NCI-H2171 treated with DMSO at 0.1 percent for 48 hours (cell line): ENCODE results near the gene TMEM63A.

ENCODE experiments used
- DNase-seq: peaks from one replicate; lab custom pipeline; 2025; lab: John Stamatoyannopoulos, UW

The TMEM63A gene

GRCh38 chr1:225886159-225887029 lies 4.2 kb upstream of the TMEM63A start:
- DNase-seq = no peak

DNA sequence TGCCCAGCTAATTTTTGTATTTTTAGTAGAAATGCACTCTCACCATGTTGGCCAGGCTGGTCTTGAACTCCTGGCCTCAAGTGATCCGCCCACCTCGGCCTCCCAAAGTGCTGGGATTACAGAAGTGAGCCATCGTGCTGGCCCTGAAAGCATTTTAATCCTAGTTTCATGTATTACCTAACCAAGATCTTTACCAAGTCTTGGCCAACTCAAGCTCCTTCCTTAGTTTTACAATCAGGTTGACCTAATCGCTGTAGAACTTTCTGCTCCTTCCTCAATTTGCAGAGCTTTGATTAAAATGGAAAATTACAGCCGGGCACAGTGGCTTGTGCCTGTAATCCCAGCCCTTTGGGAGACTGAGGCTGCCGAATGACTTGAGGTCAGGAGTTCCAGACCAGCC lies 3.2 kb upstream of the TMEM63A start:
- no peak for DNase-seq

DNA sequence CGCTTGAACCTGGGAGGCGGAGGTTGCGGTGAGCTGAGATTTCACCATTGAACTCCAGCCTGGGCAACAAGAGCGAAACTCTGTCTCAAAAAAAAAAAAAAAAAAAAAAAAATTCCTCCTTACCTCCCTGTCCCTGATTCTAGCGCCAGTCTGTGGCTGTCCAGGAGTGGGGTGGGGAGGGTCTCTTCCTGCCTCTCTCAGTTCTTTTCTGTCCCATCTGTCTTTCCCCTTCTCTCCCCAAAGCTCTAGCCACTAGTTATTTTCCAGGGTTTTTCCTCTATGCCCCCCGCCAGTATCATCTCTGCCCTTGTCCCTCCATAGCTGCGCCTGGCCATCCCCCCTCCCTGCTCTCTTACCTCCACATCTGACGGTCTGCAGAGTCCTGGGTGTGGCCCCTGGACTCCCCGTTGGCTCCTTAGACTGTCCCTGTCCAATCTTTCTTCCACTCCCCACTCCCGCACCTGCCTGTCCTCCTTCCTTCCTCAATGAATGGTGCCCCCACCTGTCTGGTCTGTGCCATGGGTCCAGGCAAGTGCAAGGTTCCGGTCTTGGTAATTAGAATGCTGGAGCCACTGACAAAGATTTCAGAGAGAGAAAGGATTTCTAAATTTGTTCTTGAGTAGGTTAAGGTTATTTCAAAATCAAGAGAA lies 1.6 kb upstream of the TMEM63A start:
- no peak for DNase-seq

DNA sequence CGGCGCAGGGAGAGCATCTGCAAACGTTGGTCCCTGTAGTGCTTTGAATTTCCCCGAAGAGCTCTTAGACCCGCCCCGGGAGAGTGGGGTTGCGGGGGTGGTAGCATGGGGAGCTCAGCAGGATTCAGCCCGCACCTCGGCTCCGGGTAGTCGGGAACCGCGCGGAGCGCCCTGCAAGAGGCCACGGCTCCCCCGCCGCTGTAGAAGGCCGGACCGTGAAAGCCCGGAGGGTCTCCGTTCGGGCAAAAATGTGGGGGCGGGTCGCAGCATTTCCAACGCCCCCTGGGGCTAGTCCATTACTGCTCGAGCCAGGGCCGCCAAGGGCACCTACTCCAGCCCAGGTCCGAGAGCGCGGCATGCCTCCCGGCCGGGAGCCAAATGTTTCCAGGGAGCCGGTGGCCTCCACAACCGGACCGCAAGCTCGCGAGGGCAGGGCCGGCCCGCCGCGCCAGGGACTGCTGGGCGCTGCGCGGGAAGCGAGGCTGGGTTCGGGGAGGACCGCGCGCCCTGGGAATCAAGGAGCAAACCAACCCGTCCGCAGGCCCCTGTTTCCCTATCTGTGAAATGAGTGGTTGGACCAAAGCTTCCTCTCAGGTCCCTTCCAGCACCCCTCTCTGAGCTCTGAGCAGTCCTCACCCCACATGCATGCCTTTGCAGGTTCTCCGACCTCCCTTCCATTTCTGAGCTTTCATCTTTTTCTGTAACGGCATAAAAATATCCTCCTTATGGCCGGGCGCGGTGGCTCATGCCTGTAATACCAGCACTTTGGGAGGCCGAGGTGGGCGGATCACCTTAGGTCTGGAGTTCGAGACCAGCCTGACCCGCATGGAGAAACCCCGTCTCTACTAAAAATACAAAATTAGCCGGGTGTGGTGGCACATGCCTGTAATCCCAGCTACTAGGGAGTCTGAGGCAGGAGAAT lies 775 bp upstream of the TMEM63A start:
- no peak for DNase-seq

DNA sequence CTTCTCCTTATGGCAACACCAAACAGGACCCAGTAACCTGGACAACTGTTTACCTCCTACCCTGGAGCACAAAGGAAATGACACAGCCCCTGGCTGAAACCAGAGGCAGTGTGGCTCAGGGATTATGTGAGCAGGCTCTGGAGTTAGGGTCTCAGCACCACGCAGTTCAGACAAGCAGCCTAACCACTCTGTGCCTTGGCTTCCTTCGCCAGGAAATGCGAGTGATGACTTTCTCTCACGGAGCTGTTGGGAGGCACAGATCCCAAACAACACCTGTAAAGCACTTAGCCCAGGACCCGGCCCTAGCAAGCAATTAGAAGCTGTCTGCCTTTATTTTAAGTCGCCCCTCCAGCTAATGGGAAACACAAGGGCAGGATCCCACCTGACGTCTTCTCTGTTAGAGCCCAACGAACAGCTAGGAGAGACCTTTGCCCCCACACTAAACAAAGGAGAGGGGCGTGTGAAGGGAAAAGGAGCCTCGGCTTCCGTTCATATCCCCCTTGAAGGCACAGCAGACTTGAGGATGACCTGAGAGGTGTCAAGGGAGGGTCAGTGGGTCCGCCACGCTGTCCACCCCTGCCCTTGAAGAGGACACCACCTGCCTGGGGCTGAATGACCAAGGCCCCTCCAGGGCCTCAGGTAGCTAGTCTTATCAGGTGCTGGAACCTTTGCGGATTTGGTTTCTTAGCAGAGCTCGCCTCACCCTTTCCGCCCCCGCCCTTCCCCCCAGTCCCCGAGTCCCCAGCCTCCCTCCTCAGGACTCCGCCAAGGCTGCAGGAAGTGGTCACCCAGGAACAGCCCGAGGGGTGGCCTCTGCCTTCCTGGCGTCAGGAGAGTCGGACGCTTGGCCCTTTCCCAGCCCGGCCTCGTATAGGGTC lies 860 bp downstream of the TMEM63A start:
- DNase-seq = no peak

DNA sequence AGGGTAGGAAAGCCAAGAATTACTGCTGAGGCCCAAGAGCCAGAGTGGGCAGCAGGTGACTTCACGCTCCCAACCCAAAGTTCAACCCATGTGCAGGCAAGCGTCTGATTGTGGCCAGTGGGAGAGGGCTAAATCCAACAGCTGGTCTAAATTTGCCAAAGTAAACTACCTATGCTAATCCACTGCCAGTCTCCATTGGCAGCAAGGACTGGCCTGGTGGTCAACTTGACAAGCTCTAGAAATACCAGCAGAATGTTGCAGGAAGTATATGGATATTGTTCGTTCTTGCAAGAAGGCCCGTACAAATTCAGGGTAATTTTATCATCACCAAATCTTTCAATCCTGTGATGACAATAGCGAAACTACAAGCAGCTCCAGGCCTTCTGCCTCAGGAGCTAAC lies 1.5 kb downstream of the TMEM63A start:
- DNase-seq = no peak

DNA sequence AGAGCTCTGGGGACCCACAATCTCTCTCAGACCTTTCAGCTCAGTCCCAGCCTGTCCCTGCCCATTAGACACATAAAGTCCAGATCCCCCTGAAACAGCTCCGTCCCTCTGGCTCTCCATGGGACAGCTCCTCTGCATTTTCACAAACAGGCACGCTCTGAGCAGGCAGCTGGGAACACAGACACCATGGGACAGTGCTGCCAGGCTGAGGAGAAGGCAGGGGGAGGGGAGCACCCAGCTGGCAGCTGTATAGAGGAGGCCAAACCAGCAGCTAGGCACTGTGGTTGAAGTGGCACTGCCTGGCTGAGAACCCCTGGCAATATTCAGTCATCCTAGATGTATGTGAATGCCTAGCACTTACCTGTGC lies 2.0 kb downstream of the TMEM63A start:
- DNase-seq = no peak

DNA sequence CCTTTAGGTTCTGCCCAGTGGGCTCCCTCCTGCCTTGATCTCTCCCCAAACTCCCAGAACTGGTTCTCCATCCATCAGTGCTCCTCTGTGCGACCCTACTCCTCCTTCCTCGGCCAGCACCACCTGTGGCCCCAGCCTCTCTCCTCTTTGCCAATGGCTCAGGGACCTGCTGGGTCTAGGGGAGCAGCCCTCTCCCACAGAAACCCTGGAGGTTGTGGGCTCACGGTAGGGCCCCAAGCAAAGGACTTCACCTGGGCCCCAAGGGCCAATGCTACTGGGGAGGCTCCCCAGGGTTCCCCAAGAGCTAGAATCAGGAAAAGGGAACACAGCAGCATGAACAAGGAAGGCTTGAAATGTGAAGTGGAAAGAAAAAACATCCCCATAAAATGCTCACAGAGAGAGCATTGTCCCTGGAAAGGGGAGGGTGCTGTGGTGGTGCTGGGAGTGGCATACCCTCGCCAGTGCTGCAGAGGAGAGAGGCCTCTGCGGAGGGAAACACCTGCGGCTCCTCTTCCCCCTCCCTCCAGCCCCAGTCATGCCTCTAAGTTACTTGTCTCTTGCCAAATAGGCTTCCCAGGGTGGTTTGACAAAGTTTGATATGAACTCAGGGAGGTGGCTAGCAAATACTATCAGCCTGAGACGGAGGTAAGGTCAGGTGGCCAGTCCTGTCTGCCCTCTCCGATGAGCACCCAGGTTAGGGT lies 2.5 kb downstream of the TMEM63A start:
- no peak for DNase-seq

DNA sequence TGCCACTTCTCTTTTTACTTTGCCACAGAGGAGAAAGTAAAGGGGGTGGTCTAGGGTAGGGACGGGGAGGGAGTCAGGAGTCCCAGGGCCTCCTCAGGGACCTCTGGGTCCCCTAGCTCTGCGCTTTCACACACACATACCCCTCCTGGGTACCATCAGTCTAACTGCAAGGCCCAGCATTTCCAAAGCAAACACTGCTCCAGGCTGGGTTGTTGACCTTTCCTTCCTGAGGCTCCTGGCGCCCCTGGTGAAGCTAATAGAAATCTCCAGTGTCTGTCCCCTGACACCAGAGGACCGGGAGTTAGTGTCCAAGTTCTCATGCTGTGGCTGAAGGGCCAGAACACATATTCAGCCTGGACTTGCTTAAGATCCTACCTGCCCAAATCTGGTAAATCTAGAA lies 3.9 kb downstream of the TMEM63A start:
- no peak for DNase-seq

DNA sequence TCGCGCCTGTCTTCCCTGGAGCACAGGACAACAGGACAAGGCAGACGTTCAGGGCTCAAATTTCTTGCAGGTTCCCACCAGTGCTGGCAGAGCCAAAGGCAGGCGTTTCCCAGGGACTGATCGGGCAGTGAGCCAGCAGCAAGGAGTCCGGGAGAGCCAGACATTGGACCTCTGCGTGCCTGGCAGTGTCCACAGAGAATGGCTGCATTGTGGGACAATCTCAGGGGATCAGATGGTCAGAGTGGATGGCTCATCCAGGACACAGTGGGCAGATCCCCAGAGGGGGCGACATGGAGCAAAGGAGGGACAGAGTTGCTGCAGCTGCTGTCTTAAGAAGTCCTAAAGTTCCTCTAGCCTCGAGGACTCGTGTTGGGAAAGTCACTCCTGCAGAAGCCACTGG lies 4.6 kb downstream of the TMEM63A start:
- DNase-seq = no peak

- no peak for DNase-seq
Observed at GRCh38 chr1:225876900-225877510, 5.2 kb downstream of the TMEM63A start.

DNA sequence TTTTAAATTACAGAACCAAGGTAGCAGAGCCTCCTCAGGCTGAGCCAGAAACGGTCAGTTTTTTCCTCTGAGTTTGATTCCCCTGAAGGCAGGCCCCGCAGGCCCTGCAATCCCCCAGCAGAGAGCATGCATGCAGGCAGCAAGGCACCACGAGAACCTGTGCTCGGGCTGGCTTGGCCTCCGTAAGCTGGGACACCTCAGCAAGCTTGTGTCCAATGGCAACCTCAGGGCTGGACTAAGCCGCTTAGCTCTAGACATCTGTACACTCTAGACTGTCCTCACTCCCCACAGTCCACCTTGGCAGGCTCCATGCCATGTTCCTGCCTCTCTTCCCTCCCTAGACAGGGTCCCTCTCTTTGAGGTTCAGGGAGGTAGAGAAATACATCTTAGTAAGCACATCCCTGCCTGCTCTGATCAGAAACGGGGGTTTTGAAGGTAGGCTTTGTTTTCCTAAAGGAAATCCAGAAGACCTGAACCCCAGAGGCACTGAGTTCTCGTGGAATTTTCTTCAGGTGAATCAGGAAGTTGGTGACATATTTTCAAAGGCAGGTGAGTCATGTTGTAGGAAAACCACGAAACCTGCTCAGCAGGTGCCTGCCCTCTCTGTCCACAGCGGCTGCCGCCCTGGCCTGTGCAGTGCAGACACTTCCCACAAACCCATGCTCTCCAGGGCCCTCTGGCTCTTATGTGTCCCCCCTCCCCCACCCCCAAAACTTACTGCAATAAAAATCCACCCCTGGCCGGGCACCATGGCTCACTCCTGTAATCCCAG lies 7.0 kb downstream of the TMEM63A start:
- no peak for DNase-seq

GRCh38 chr1:225874431-225874830 lies 7.7 kb downstream of the TMEM63A start:
- no peak for DNase-seq

DNA sequence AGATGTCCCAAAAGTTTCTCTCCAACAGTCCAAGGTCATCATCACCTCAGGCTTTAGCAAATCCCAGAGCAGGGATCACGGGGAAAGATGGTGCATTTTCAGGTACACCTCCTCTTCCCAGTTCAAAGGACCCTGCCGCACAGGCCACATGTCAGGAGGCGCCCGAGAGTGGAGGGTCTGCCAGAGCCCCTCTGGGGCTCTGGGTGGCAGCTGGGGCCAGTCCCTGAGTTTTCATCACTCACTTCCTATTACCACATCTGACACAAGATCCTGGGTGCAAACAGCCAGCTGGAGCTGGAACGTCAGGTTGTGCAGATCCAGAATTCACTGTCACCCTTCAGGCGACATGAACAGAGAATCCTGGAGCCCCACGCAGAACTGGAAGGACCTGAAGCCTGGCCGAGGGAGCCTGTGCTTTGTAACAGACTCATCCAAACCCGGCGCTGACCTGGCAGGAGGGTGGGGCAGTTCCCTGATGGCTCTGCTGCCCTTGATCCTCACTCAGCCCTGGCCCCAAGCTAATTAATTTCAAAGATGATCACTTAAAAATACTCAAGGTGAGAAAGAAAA lies 8.8 kb downstream of the TMEM63A start:
- DNase-seq = no peak

DNA sequence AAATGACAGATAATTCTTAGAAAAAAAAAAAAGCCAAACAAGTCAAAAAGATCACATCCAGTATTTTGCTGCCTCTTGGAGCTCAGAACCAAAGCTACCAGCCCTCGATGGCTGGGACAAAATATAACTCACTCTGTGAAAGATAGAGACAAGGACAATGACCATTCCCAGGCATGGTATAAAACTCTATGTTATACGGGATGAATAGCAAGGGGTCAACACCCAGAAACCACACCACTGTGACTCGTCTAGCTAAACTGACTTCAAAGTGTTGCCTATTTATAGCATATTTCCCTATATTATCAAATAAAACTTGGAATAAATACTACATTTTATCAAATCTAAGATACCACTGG lies 10.1 kb downstream of the TMEM63A start:
- no peak for DNase-seq

GRCh38 chr1:225871359-225872074 lies 10.7 kb downstream of the TMEM63A start:
- DNase-seq = no peak

DNA sequence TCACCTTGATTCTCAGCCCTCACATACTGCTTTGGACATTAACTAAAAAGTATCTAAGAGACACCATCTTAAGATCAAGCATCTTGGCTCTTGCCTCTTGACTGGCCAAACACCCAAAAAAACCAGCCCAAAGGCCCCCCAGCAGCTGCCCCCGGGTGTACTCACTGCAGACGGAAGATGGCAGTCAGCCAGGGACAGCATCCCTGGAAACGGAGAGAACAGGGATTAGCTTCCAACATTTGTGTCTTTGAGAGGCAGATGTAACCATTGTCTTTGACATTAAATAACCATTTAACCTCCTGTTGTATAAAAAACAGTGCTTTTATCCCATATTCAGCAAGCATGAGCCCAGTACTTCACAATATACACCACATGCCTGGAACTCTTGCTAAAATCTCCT lies 11.3 kb downstream of the TMEM63A start:
- DNase-seq = peak; percentile 54

- peak; percentile 65 for DNase-seq
Observed at GRCh38 chr1:225868631-225869330, 13.4 kb downstream of the TMEM63A start.
